ENCODE data around the gene NXNL1. TPM values are rescaled to one million over a fixed set of nuclear protein-coding genes. Genes with fewer than 3 reads are reported as not detected.

Gene NXNL1
- total RNA-seq, 2 experiments from 2014 or later: not detected

GRCh38 chr19:17419621-17420474 is 40.9 kb downstream of the NXNL1 start, which contains the start of gene MVB12A:
Gene MVB12A, plus strand, starts transcription at chr19:17420047. Its CDS starts 89 bp downstream, at chr19:17420136.
- BruUV-seq (replicated peaks): no TSS peak
- Histone ChIP-seq H3K9me3 (ENCODE audit: low read length) (no peaks in the 10 kb centered on the region), H3K79me2 (ENCODE audit: insufficient read depth, low read depth, low read length) (peaks cover 6% of the 10 kb centered on the region; the same call in 1 of the 2 replicates), H3K27ac (ENCODE audit: low read depth, low read length, poor library complexity, severe bottlenecking) (peak within 1 kb of the TSS; percentile 68), H4K20me1 (ENCODE audit: insufficient read depth, low read length) (no peaks in the 10 kb centered on the region), H3K4me3 (ENCODE audit: low read depth, low read length, poor library complexity, severe bottlenecking) (peak within 1 kb of the TSS; percentile 74), H3K36me3 (ENCODE audit: insufficient read depth, low read length) (peaks cover 15% of the 10 kb centered on the region), H3K4me1 (ENCODE audit: insufficient read depth, low read length, poor library complexity, severe bottlenecking) (peaks cover 28% of the 10 kb centered on the region), H2AFZ (ENCODE audit: low read length) (peak within 1 kb of the TSS; percentile 70; the same call in 1 of the 2 replicates), H3K9me2 (ENCODE audit: insufficient read depth, low read length) (no peaks in the 10 kb centered on the region), H3K4me2 (ENCODE audit: low read length) (peak within 1 kb of the TSS; percentile 82)
- POLR2A ChIA-PET: interaction anchor here (0.7 to 2.1 kb wide), 5 partner anchors 14 to 129 kb away, joined by 3 to 13 read pairs (median 4); partner anchors contain the start of gene BST2
- intact Hi-C loops (cut with micrococcal nuclease; ENCODE audit: unreplicated experiment): no loop called here
- peak; percentile 99 for DNase-seq (ENCODE audit: low spot score)
- TF ChIP-seq EZH2phosphoT487 (IDR thresholded peaks at IDR 0.05; ENCODE audit: borderline replicate concordance, low read depth, low read length) (no peak), CTCF (conservative IDR thresholded peaks at IDR 0.05; ENCODE audit: low read length) (no peak)
- CTCF ChIA-PET (ENCODE audit: unreplicated experiment): interaction anchor here (0.6 to 1.0 kb wide), 2 partner anchors 9 to 362 kb away, joined by 3 read pairs; no protein-coding TSS in a partner anchor

GRCh38 chr19:17419154-17419620 is 41.5 kb downstream of the NXNL1 start:
- H3K79me2 ChIP-seq (ENCODE audit: insufficient read depth, low read depth, low read length): peaks cover 6% of the 10 kb centered on the region; the same call in 1 of the 2 replicates
- H3K9me3 ChIP-seq (ENCODE audit: low read length): no peaks in the 10 kb centered on the region
- peak overlapping the region; percentile 68 for H3K27ac ChIP-seq (ENCODE audit: low read depth, low read length, poor library complexity, severe bottlenecking)
- CTCF ChIA-PET (ENCODE audit: unreplicated experiment): interaction anchor here (0.6 to 1.0 kb wide), 2 partner anchors 9 to 363 kb away, joined by 3 read pairs; no protein-coding TSS in a partner anchor
- peaks cover 21% of the 10 kb centered on the region for H3K4me1 ChIP-seq (ENCODE audit: insufficient read depth, low read length, poor library complexity, severe bottlenecking)
- H3K9me2 ChIP-seq (ENCODE audit: insufficient read depth, low read length): no peaks in the 10 kb centered on the region
- DNase-seq (ENCODE audit: low spot score): no peak
- BruUV-seq (replicated peaks): TSS peak; percentile 98
- peaks cover 21% of the 10 kb centered on the region for H3K36me3 ChIP-seq (ENCODE audit: insufficient read depth, low read length)
- H3K4me2 ChIP-seq (ENCODE audit: low read length): peak overlapping the region; percentile 82
- POLR2A ChIA-PET: interaction anchor here (0.7 to 2.1 kb wide), 5 partner anchors 13 to 128 kb away, joined by 3 to 13 read pairs (median 4); partner anchors contain the start of gene BST2
- peak overlapping the region; percentile 74 for H3K4me3 ChIP-seq (ENCODE audit: low read depth, low read length, poor library complexity, severe bottlenecking)
- intact Hi-C loops (cut with micrococcal nuclease; ENCODE audit: unreplicated experiment): no loop called here
- TF ChIP-seq EZH2phosphoT487 (IDR thresholded peaks at IDR 0.05; ENCODE audit: borderline replicate concordance, low read depth, low read length) (no peak), CTCF (conservative IDR thresholded peaks at IDR 0.05; ENCODE audit: low read length) (no peak)
- H2AFZ ChIP-seq (ENCODE audit: low read length): peak overlapping the region; percentile 70; the same call in 1 of the 2 replicates
- no peaks in the 10 kb centered on the region for H4K20me1 ChIP-seq (ENCODE audit: insufficient read depth, low read length)

Measured in OCI-LY7 (cell line).